GM21717 (cell line): ENCODE measurements around the gene CAMTA1.
"Not testable (repeated sequence)": the region's sequence is repeated elsewhere in the genome, so short reads cannot be mapped to it uniquely, and the experiment has no call there.

Experiments
- ATAC-seq: cut with Tn5 transposase; IDR thresholded peaks from one replicate; pipeline ENCODE4 v1.9.1; 2021; ENCODE audit warnings: mild to moderate bottlenecking, moderate library complexity; ENCODE audit not compliant: unreplicated experiment

Gene CAMTA1

GRCh38 chr1:6842301-6842700 lies 57.0 kb downstream of the CAMTA1 start:
- no peak for ATAC-seq

DNA sequence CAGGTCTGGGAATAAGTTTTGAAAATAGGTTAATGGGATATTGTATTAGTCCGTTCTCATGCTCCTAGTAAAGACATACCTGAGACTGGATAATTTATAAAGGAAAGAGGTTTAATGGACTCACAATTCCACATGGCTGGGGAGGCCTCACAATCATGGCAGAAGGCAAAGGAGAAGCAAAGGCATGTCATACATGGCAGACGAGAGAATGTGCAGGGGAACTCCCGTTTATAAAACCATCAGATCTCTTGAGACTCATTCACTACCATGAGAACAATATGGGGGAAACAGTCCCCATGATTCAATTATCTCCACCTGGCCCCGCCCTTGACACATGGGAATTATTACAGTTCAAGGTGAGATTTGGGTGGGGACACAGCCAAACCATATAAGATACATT lies 60.5 kb downstream of the CAMTA1 start:
- not testable (repeated sequence) for ATAC-seq

DNA sequence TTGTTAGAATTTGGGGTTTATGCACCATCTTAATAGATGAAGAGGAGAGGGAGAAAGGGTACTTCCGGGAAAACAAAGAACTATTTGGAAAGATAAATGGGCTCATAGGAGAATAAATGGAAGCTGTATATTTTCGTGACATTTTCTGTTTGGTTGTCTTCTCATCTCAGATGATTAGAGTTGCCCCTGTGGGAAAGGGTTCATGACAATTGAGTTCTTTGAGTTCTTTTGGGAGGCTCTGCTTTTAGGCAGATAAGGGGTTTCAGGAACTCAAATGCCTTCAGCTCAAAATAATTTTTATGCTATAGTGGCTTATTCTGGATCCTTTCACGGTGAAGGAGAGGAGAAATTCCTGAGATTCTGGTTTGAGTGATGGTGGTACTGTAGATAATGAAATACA lies 63.6 kb downstream of the CAMTA1 start:
- ATAC-seq: no peak

DNA sequence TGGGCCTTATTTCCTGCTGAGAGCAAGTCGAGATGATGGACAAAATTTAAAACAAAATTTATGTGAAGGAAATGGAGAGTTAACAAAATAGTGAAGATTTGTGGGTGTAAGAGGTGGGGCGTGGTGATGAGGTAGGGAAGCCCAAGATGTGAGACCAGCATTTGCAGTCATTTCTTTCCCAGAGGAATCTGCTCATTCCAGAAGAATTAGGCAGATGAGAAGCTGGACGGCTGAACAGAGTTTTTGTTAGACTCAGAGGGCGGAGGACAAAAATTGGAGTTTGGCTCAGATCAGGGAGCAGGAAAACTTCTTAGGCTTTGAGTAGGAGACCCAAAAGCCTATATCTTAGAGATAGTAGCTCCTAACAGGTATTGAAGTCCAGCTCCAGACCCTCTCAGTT lies 65.3 kb downstream of the CAMTA1 start:
- ATAC-seq: no peak

GRCh38 chr1:6852136-6852890 lies 67.1 kb downstream of the CAMTA1 start:
- ATAC-seq: no peak

GRCh38 chr1:6854166-6854565 lies 68.9 kb downstream of the CAMTA1 start:
- no peak for ATAC-seq

GRCh38 chr1:6857831-6858230 lies 72.6 kb downstream of the CAMTA1 start:
- no peak for ATAC-seq

GRCh38 chr1:6858596-6858995 lies 73.3 kb downstream of the CAMTA1 start:
- no peak for ATAC-seq

DNA sequence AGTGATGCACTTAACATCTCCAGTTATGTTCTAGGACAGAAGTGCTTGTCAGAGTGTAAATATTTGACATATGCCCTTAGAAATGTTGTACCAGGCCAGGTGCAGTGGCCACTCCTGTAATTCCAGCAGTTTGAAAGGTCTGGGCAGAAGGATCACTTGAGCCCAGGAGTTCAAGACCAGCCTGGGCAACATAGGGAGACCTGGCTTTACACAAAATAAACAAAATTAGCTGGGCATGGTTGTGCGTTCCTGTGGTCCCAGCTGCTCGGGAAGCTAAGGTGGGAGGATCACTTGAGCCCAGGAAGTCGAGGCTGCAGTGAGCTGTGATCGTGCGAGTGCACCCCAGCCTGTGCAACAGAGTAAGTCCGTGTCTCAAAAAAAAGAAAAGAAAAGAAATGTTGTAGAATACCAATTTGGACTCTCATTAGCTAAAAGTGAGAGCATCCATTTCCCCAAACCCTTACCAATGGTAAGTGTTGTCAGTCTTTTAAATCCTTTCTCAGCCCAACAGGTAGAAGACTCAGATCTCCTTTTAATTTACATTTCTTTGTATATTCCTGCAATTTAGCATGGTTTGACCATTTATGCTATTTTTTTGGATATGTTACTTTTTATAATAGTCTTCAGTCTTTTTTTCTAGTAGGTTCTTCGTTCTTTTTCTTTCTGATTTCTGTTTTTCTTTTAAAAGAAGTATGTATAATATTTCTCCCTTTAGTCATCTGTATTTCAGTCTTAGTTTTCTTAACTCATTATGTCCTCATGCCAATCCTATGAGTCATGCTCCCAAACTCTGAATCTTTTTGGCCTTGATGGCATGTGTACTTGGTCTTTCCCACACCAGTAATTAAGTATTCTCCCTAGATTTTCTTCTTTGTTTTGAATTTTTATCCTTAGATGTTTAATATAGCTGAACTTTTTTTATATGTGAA lies 74.4 kb downstream of the CAMTA1 start:
- no peak for ATAC-seq

DNA sequence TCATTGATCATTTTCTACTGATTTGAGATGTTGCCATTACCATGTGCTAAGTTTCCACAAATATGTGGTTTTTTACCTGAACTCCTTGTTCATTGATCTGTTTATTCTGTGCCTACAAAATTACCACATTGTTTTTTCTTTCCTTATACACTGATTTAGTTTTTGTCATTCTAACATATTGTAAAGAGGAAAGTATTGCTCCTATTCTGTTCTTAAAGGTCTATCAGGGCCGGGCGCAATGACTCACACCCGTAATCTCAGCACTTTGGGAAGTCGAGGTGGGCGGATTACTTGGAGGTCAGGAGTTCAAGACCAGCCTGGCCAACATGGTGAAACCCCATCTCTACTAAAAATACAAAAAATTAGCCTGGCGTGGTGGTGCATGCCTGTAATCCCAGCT lies 75.1 kb downstream of the CAMTA1 start:
- ATAC-seq: no peak

GRCh38 chr1:6861075-6861724 lies 75.9 kb downstream of the CAMTA1 start:
- no peak for ATAC-seq

GRCh38 chr1:6862906-6863305 lies 77.7 kb downstream of the CAMTA1 start:
- ATAC-seq: no peak

DNA sequence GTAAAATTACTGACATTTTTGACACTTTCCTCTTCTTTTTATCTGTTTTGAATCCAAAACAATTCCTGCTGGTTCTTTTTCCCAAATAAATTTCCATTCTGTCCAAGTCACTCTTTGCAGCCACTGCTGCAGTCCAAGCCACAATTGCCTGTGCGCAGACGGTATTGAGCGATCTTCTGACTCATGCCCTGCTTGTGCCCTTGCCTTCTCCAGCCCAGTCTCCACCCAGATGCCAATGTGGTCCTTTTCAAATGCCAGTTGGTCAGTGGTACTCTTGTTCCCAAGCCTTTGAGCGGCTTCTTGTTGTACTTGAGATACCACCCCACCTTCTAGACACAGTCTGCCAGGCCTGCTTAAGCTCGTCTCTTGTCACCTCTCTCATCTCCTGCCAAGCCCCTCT lies 78.9 kb downstream of the CAMTA1 start:
- ATAC-seq: no peak

DNA sequence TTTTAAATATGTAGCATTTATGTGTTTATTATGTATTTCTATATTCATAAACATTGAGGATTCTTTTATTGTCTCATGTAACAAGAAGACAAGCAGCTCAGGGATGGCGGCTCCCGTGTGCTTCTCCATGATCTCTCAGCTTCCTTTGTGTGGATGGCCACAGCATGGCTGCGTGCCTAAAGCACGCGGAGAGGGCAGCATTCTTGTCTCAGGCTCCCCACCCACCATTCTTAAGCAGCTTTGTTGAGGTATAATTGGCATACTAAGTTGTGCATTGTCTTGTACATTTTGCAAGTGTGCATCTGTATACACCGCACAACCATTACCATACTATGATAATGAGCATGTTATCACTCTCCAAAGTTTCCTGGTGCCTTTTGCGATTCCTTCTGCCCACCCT lies 81.6 kb downstream of the CAMTA1 start:
- no peak for ATAC-seq

GRCh38 chr1:6867321-6867720 lies 82.1 kb downstream of the CAMTA1 start:
- no peak for ATAC-seq

DNA sequence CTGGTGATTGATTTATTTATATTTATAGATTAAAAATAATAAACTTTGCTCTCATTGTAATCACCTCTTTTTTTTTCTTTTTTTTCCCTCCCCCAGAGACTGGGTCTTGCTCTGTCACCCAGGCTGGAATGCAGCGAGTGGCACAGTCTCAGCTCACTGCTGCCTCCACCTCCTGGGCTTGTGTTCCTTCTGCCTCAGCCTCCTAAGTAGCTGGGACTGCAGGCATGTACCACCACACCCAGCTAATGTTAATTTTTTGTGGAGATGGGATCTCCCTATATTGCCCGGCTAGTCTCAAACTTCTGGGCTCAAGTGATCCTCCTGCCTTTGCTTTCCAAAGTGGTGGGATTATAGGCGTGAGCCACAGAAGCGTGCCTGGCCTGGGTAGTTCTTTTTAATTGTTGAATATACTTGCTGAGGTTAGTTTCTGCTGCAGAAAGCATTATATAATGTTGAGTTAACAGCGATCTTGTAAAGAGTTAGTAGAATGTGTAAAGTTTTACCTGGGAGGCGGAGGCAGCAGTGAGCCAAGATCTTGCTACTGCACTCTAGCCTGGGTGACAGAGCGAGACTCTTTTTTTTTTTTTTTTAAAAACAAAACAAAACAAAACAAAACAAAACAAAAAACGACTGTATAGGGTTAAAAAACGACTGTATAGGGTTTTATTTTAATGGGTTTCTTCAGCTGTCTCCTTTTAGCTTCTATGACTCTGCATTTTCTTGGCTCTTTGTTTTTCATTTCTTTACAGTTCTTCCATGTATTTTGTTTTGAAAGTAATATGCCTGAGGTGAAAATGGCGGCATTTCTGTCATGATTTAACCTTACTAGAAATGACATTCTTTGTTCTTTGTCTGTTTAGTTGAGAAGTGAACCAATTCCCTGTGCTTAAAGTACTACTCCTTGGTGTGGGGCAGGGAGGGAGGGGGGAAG lies 82.7 kb downstream of the CAMTA1 start:
- ATAC-seq: no peak

DNA sequence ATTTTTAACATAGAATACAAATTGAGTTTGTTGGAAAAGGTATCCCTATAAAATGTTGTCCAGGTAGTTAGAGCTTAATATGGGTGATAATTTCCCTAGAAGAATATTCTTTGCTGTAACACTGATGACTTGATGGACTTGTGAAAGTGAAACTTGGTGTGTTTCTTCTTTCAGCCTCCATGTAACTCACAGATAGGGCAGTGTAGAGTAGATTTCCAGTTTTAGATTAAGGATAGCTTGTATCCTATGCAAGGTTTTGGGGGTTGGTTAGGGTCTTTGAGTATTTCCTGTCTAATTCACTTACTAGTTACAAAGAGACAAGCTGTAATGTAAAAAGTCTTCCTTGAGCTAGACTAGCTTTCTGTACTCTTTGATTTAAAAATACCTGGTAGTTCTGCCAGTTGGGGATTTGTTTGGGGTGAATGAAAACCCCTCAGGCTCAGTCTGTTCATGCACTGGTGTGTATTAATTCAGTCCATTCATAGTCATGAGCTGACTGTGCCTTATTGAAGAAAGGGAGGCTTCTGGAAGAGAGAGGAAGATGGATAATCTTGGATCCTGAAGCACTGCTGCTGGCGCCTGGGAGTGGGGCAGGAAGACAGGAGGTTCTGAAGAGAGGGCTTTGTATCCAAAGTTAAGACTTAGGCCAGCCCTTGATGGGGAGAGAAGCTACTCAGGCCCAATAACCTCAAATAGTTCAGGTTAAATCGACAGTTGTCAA lies 83.6 kb downstream of the CAMTA1 start:
- no peak for ATAC-seq

DNA sequence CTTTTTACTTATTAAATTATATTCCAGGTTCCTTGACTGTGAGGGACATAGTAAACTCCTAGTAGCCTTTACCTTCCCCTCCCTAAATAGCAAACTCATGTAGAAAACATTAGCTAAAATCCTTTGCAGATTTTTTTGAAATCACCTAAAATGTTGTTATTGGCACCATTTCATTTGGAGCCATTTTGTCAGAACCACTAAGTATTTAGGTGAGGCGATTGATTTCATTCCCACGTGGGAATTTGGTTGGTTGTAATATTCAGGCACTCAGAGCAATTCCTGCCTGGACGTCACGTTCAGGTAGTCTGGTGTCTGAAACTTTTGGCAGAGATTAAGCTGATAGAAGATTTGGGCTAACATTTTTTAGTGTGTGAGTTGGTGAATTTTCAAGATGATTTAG lies 84.3 kb downstream of the CAMTA1 start:
- no peak for ATAC-seq

DNA sequence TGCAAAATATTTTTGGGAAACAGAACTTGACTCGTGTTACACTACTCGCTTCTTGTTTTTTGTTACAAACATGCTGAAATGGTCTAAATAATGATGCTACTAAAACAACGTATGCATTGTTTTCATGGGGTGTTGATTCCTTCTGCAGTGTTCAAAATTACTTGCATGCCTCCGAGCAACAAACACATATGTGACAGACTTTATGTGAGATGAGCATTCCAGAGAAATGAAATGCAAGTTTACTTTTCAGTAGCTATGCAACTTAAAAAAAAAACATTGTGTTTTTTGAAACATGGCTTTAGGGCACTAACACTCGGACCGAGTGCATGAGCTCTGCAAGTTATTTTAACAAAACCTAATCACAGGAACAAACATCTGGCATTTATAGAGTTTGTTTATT lies 84.8 kb downstream of the CAMTA1 start:
- ATAC-seq: no peak

DNA sequence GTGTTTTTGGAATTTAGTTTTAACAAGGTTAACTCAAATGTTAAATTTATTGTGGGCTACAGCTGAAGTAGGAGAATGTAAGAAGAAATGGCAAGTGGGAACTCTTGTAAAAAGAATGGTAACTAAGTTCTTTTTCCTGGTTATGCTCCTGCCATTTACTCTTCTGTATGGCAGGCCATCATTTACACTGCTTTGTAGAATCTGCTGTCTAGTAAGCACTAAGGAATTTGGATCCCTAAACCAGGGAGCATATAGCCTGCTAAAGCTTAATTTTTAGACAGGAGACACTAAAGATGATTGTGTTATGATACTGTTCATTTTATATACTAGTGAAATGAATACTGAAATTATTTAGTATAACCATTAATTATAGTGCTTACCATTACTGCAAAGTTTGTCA lies 85.3 kb downstream of the CAMTA1 start:
- no peak for ATAC-seq
